Measurements from ENCODE around the gene ASIC2. TPM values are rescaled to one million over a fixed set of nuclear protein-coding genes. Genes with fewer than 3 reads are reported as not detected.

Gene ASIC2
- total and polyA plus RNA-seq, 9 of the 15 experiments (the other 6 are each of a cell fraction or from before 2014, with no cell fraction given), result not detected

GRCh38 chr17:33045216-33045615, 247.9 kb downstream of the ASIC2 start:
- no peak overlapping the region for H3K4me3 ChIP-seq
- in situ Hi-C loops (cut with MboI), result no loop called here
- ATAC-seq (no peak), DNase-seq (ENCODE audit: extremely low read depth in 1 of 4, low spot score in 3 of 4) (no peak), FAIRE-seq (no peak)
- H3K9me3 ChIP-seq (replicated peaks; ENCODE audit: control insufficient read depth, insufficient read depth, low read depth, low read length), result no peaks in the 10 kb centered on the region
- intact Hi-C loops (cut with micrococcal nuclease), result no loop called here
- H3K27me3 ChIP-seq (ENCODE audit: control insufficient read depth in 2 of 2, insufficient read depth in 2 of 2, low read length in 2 of 2), result peaks cover 0 to 23% of the 10 kb centered on the region in 2 experiments; a peak in 3 of 5 replicates
- CTCF ChIA-PET (ENCODE audit: low intra/inter-chr PET ratio), result no interaction called here
- H3K9ac ChIP-seq (ENCODE audit: insufficient read depth in 1 of 2, low read depth in 2 of 2, low read length in 2 of 2), result no peak overlapping the region
- H3K79me2 ChIP-seq (ENCODE audit: control insufficient read depth, insufficient read depth, low read length), result no peaks in the 10 kb centered on the region
- H4K20me1 ChIP-seq (replicated peaks; ENCODE audit: control insufficient read depth, insufficient read depth, low read length), result peaks cover 3% of the 10 kb centered on the region; the same call in 1 of the 2 replicates
- POLR2A ChIA-PET, result no interaction called here
- H3K36me3 ChIP-seq (ENCODE audit: control insufficient read depth, insufficient read depth, low read length), result no peaks in the 10 kb centered on the region
- H3K4me2 ChIP-seq (ENCODE audit: insufficient read depth, low read length), result no peak overlapping the region
- H3K27ac ChIP-seq (ENCODE audit: extremely low read depth, low read depth, low read length), result no peak overlapping the region
- H2AFZ ChIP-seq (ENCODE audit: low read depth, low read length), result no peak overlapping the region
- BruUV-seq (replicated peaks), result no TSS peak
- H3K4me1 ChIP-seq (replicated peaks in 1 of 2; ENCODE audit: control insufficient read depth in 2 of 2, insufficient read depth in 2 of 2, low read length in 2 of 2), result no peaks in the 10 kb centered on the region
- 2% methylated on average over 11 of the region's 11 CpGs for WGBS (ENCODE audit: insufficient coverage, low coverage, missing lambda C conversion rate)
- H3K9me1 ChIP-seq (ENCODE audit: control insufficient read depth, insufficient read depth, low read length), result no peaks in the 10 kb centered on the region
- TF ChIP-seq SIX5 (IDR thresholded peaks at IDR 0.05; ENCODE audit: borderline replicate concordance in 1 of 2, insufficient read depth in 1 of 2, low read depth in 1 of 2, low read length in 2 of 2) (no peak), ZNF165 (CRISPR knock-in tag; IDR thresholded peaks at IDR 0.05; ENCODE audit: borderline replicate concordance) (no peak), MAFF (IDR thresholded peaks at IDR 0.05; ENCODE audit: low read length) (no peak), SETDB1 (IDR thresholded peaks at IDR 0.05; ENCODE audit: low read length) (no peak), ESRRA (IDR thresholded peaks at IDR 0.05; ENCODE audit: borderline replicate concordance, low read depth) (no peak), MTA3 (IDR thresholded peaks at IDR 0.05; ENCODE audit: borderline replicate concordance) (no peak), TRIM28 (IDR thresholded peaks at IDR 0.05) (no peak), SAFB2 (IDR thresholded peaks at IDR 0.05; ENCODE audit: borderline replicate concordance, low read depth, low read length, severe bottlenecking) (no peak), RERE (CRISPR knock-in tag; IDR thresholded peaks at IDR 0.05; ENCODE audit: borderline replicate concordance) (no peak), GABPB1 (CRISPR knock-in tag; IDR thresholded peaks at IDR 0.05) (no peak), NCOA4 (IDR thresholded peaks at IDR 0.05; ENCODE audit: partially characterized antibody) (no peak), RFX7 (CRISPR knock-in tag; IDR thresholded peaks at IDR 0.05) (no peak), PBX2 (CRISPR knock-in tag; IDR thresholded peaks at IDR 0.05; ENCODE audit: low read depth) (no peak), PBX2 (tag; conservative IDR thresholded peaks at IDR 0.05; ENCODE audit: low read depth) (no peak), MEIS2 (IDR thresholded peaks at IDR 0.05; ENCODE audit: partially characterized antibody) (no peak), HDGF (IDR thresholded peaks at IDR 0.05) (no peak)
